Fibroblast of skin of right biceps (primary cell): ENCODE measurements around the gene OASL.
"Not testable (repeated sequence)": the region's sequence is repeated elsewhere in the genome, so short reads cannot be mapped to it uniquely, and the experiment has no call there.

Experiments
- DNase-seq: peaks from one replicate; pipeline ENCODE4 v3.0.0-alpha.2; 2013

The OASL gene, protein sequence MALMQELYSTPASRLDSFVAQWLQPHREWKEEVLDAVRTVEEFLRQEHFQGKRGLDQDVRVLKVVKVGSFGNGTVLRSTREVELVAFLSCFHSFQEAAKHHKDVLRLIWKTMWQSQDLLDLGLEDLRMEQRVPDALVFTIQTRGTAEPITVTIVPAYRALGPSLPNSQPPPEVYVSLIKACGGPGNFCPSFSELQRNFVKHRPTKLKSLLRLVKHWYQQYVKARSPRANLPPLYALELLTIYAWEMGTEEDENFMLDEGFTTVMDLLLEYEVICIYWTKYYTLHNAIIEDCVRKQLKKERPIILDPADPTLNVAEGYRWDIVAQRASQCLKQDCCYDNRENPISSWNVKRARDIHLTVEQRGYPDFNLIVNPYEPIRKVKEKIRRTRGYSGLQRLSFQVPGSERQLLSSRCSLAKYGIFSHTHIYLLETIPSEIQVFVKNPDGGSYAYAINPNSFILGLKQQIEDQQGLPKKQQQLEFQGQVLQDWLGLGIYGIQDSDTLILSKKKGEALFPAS

DNA sequence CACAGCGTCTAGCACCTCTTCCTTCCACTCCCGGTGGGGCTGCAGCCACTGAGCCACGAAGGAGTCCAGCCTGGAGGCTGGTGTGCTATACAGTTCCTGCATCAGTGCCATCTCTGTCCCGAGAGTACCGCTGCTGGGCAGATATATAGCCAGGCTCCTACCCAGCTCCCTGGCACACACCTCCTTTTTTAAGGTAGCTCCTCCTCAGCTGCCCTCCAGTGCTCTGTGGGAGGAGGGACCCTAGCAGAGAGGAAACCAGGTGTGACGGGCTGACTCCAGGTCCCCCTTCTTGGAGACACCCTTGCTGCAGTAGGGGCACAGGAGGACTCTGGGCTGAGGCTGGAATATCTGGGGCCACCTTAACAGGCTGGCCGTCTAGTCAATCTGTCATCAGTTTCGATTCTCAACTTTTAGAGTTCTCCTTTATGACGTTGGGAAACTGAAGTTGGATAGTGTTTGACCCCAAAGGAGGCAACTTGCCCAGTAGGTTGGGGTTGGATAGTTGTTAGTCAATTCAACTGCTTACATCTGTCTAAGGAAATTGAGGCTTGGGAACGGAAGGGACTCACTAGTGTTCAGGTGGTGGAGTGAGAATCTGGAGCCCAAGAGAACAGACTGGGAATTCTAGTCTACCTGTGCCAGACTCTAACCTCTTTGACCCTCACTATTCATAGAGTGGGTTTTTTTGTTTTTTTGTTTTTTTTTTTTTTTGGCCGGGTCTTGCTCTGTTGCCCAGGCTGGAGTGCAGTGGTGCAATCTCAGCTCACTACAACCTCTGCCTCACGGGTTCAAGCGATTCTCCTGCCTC lies at the start of gene OASL:
Gene OASL, minus strand, starts transcription at position 386 of the 808 bp plus-strand sequence. Its CDS starts 275 bp downstream, at position 111.
- DNase-seq: no peak

DNA sequence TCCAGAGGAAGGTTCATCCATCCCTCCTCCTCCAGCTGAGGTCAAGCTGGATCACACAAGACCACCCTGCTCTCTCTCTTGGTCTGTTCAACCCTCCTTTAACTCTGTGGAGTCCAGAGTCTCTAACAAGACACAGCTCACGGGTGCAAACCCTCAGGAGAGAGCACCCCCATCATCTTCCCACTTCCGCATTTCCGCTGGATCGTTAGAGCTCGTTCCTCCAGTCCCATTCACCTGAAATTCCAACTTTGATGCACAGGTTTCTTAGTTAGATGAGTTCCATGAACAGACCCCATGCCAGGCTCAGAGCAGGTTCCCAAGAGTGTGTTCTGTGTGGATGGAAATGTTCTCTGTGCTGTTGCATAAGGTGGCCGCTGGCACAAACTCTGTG lies 49.1 kb upstream of the OASL start:
- no peak for DNase-seq

DNA sequence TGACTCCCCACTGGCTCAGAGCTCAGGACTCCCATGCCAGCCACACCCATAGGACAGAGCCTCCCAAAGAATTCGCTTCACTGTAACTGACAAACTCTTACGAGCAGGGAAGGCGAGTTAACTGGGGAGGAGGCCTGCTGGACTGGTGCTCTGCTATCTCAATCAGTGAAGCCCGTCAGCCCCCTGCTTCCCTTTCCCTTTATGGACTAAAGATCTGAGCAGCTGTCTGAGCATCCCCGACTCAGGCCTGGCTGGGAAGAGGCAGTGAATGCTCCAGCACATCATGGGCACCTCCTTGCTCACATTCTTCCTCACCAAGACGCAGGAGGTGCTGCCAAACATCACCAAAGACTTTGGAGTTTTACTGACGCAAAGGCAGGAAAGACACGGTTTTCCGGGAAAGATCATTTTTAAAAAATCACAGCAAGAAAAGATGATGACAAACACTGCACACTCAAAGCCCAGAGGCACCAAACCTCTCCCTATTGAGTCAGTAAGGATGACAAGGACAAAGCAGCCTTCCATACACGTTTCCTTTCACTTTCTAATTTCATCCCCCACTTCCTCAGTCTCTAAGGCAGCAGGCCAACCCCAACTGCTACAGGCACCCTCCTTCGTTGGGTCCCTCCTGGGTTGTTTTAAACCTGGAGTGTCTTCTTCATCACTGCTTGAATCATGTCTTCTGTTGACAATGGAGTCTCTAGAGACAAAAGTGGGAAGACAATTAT lies 48.6 kb upstream of the OASL start:
- no peak for DNase-seq

DNA sequence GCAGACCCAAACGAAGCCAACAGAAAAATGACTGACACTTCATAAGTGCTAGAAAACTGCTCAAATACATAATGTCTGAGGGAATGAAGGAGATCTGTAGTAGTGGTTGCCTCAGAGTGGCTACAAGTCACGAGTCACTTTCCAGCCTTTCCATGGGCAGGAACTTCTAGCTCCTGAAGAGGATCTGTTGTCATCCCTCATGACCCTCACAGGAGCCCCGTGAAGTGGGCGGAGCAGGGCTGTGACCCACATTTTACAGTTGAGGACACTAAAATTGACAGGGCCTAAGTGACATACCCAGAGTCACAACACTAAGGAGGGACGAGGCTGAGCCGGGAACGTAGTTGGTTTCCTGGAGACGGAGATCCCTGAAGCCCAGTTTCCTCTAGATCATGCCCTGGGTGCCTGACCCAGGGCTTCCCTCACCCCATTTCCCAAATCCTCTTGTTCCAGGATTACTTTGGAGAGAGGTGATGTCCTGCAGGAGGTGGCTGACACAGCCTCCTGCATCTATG lies 47.8 kb upstream of the OASL start:
- DNase-seq: no peak

DNA sequence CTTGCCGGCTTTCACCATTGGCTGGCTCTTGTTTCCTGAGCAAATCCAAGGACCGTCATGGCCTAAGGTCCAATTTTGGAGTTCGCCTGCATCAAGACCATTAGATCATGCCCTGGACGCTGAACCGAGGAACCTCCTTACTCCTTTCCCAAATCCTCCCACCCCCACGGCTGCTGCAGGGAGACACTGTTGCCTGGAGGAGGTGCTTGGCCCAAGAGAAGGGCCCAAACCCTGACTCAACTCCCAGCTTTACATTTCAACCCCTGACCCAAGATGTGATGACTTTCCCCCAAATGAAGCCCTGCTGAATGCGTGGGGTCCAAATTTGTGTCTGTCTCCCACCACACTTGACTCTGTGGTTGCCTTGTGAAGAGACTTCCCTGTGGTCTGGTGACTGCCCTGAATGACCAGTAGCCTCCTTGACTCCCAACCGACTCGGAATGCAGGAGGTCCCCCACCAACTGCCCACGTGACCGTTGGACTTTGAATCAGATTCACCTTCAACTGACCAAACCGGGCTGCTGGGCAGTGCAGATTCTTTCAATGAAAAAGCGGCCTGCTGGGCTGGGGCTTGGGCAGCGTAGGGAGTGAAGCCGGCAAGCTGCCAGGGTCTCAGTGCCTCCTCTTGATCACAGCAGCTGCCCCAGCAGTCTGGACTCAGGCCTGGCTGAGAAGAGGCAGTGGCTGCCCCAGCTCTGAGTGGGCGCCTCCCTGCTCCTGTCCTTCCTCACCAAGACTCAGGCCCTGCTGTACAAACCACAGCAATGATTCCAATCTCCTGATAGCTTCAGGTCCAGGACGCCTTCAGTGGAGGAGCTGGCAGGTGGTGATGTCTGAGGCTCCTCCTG lies 46.7 kb upstream of the OASL start:
- DNase-seq: no peak

DNA sequence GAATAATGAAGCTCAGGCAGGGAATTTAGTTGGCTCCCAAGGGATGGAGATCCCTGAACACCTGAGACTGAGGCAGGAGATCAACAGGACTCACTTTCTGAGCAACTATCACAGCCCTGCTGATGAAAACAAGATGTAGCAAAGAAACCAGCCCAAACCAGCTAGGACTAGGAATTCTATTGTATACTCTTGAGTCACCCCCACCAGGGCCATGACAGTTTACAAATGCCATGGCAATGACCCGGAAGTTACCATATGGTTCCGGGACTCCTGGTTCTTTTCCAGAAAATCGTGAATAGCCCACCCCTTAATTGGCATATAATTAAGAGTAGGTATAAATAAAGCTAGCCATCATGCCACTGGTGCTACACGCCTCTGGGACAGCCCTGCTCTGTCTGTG lies 46.0 kb upstream of the OASL start:
- DNase-seq: no peak

DNA sequence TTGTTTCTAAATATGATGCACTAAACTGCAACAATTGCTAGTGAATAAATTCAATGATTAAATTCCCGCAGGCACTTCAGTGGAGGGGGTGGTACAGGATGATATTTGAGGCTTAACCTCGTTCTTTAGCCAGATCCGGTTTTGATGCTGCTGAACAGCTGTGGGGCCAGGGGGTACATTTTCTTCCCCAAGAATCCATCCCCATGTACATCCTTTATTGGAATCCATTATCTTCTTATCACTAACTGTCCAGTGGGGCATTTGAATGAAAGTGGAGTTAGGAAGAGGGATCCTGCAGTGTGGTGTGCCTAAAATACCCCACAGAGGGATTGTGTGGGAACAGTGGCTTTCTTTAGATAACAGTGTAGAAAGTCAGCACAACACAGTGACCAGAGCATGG lies 45.2 kb upstream of the OASL start:
- DNase-seq: no peak

DNA sequence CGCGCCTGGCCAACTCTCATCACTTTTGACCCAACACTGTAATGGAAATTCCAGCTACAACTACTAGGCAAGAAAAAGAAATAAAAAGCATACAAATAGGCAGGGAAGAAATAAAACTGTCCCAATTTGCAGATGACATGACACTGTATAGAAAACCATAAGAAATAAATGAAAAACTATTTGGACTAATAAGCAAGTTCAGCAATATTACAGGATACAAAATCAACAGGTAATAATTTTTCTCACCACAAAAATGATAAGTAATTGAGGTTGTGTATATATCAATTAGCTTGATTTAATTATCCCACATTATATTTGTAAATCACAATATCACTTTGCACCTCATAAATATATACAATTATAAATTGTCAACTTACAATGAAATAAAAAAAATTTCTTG lies 41.9 kb upstream of the OASL start:
- no peak for DNase-seq

DNA sequence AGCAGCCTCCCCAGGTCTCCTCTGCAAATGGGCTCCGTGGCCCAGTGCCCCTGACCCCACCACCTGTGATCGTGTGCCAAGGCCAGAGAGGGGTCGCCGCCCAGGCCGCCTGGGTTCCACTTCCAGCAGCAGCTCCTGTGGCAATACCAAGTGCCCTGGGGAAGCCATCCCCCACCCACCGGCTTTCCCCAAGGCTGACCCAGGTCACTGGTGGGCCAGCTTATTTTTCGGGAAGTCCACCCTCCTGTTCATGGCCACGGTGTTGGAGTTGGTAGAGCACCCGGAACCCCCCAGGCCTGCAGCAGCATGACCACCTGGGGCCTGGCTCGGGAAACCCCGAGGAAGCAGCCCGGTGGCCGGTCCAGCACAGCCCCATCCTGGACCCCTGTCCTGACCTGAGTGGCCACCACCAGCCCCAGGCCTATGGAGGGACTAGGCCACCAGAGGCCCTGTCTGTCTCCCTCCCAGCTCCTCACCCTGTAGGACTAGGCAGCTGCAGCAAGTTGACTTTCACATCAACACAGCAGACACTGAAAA lies 40.8 kb upstream of the OASL start:
- no peak for DNase-seq

DNA sequence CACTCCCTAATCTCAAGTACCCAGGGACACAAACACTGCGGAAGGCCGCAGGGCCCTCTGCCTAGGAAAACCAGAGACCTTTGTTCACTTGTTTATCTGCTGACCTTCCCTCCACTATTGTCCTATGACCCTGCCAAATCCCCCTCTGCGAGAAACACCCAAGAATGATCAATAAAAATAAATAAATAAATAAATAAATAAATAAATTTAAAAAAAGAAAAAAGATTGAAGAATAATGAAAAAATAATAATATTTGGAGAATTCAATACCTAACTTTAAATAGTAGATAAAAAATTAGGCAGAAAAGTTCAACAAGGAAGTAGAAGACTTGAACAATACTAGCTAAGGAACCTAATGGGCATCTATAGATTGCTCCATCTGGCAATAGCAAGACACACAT lies 38.4 kb upstream of the OASL start:
- DNase-seq: not testable (repeated sequence)

DNA sequence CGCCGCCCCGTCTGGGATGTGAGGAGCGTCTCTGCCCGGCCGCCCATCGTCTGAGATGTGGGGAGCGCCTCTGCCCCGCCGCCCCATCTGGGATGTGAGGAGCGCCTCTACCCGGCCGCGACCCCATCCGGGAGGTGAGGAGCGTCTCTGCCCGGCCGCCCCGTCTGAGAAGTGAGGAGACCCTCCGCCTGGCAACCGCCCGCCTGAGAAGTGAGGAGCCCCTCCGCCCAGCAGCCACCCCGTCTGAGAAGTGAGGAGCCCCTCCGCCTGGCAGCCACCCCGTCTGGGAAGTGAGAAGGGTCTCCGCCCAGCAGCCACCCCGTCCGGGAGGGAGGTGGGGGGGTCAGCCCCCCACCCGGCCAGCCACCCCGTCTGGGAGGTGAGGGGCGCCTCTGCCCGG lies 36.9 kb upstream of the OASL start:
- DNase-seq: not testable (repeated sequence)

DNA sequence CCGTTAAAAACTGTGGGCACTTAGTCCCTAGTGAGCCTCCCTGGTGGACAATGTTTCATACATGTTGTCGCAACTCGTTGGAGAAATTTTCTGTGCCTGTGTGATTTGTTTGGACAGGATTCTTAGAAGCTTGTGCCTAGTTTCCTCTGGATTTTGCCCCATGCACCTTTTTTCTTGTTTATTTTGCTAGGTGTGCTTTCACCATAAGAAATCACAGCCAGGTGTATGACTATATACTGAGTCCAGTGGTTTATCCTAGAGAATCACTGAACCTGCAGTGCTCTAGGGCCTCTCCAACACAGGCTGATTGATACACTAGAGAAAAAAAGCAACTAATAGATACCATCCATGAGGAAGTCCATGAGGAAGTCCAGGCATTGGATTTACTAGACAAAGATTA lies 33.1 kb upstream of the OASL start:
- DNase-seq: no peak

DNA sequence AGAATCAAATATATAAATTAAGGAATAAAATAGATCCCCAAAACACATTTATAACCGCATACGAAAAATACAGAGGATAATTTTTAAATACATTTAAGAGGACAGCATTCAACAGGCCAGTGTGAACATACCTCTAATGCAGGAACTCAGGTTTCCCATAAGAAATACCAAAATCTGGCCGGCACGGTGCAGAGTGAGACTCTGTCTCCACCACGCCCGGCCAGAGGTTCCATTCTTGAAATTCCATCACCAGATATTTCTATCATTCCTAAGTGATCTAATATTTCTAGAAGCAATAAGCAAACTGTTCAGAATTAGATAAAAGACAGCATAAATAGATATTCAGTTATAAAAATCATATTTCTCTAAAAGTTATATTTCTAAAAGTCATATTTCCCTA lies 30.2 kb upstream of the OASL start:
- DNase-seq: no peak

DNA sequence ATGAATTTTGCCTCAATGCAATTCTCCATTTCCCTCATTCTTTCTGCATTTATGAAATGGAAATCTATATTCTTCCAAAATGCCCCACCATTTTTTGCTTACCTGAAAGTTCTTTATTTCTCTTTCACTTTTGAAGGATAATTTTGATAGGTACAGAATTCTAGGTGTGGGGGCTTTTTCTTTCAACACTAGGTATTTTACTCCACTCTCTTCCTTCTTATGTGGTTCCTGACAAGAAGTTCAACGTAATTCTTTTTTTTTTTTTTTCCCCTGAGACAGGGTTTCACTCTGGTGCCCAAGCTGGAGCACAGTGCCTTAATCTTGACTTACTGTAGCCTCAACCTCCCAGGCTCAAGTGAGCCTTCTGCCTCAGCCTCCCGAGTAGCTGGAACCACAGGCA lies 26.3 kb upstream of the OASL start:
- no peak for DNase-seq

DNA sequence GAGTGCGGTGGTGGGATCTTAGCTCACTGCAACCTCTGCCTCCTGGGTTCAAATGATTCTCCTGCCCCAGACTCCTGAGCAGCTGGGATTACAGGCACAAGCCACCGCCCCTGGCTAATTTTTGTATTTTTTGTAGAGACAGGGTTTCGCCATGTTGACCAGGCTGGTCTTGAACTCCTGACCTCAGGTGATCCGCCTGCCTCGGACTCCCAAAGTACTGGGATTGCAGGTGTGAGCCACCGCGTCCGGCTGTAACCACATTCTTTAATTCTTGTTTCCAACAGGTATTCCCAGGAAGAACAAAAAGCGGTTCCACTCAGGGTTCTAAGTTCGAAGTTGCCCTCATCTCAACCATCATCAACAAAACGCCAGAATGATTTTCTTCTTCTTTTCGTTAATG lies 25.5 kb upstream of the OASL start:
- not testable (repeated sequence) for DNase-seq

DNA sequence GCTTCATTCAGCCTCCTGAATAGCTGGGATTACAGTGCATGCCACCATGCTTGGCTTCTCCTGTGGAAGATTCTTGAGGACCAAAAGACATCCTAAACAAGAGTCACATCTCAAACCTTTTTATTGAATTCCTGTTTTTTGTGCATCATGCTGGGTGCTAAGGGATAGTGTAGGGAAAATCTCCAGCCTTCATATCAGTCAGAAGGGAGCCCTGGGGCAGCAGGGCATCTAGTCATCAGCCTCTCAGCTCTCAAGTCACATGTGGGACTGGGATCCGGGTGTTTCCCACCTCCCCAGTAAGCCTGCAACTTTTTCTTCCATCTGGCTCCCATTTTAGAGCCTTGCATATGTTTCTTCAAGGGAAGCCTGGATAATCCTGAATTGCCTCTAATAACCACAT lies 25.1 kb upstream of the OASL start:
- DNase-seq: no peak

DNA sequence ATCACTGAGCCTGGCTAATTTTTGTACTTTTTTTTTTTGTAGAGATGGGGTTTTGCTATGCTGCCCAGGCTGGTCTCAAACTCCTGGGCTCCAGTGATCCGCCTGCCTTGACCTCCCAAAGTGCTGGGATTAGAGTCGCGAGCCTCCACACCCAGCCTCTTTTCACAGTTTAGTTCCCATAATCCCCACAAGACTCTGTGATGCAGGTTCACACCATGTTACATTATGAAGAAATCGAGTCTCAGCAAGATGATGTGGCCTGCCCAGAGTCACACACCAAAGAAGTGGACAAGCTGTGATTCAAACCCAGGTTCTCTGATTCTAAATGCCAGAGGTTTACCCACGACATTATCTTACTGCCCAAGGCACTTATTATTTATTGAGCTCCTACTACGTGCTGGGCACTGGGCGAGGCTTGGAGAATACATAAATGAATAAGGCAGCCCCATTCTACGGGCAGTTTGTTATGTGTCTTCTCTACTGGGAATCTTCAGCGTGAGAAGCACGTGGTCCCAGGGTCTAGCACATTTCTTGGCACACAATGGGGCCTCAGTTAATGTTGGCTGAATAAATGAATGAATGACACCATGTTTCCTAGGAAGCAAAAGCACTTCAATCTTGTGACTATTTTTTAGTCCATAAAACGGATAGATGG lies 23.5 kb upstream of the OASL start:
- DNase-seq: no peak

DNA sequence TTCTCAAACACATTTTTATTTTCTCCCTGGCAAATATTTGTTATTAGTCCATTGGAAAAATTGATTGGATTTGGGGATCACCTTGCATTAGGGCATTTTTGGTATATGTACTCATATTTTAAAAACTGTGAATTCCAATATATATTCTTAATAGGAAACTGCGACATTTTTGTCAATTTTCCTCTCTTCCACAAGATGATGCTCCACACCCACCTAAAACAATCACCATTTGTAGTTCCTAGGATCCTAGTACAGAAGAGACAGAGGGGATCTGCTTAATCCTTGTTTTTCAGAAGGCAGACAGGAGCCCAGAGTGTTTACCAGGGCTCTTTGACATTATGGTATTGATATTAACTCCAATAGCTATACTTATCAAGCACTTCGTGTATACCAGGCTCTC lies 22.8 kb upstream of the OASL start:
- peak; percentile 14 for DNase-seq

DNA sequence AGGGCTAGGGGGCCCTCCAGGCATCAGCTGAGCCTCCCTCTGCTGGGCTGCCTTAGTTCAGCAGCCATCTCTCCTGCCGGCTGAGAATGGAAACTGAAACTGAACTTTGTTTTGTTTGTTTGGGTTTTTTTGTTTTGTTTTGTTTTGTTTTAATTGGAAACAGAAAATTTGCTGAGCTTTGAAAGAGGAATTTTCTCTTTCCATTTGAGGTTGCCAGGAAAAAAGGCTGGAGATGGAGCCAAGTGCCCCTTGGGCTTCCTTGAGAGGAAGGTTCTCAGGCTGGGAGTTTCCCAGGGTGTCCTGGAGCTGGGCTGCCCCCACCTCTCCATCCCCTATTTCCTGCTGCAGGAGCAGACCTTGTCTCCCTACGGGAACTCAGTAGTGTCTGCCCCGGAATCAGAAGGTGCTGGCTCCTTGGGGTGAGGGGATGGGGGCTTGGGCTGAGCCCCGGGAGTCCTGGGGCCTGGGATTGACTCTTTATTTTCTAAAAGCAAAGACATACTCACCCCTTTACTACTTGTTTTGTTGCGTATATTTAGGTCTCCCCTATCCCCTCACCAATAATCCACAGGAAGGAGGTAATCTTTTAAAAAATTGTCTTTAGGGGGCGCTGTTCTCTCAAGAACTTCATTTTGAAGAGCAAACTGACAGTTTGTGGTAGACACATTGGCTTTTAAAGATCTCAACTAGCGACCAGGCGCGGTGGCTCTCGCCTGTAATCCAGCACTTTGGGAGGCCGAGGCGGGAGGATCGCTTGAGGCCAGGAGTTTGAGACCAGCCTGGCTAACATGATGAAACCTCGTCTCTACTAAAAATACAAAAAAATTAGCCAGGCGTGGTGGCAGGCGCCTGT lies 21.3 kb upstream of the OASL start:
- DNase-seq: peak; percentile 40
